Skeletal muscle cell (primary cell): ENCODE measurements around the gene FKBP2.

ENCODE experiments used
- DNase-seq: peaks from one replicate; pipeline ENCODE4 v3.0.0-alpha.2; 2010; ENCODE audit warnings: low read depth
- H3K4me3 ChIP-seq: 2 replicates; pipeline ENCODE4 v1.5.1; 2011; ENCODE audit warnings: low read depth, mild to moderate bottlenecking, control low read depth, low read length, moderate library complexity

FKBP2 gene

GRCh38 chr11:64240435-64241240 lies at the start of gene FKBP2:
FKBP2 (plus strand) TSS chr11:64241095; CDS start chr11:64242388, 1,293 bp downstream.
- peak; percentile 89 for DNase-seq
- peak within 1 kb of the TSS; percentile 84 for H3K4me3 ChIP-seq

GRCh38 chr11:64192434-64192833 lies 48.5 kb upstream of the FKBP2 start:
- H3K4me3 ChIP-seq, result no peak overlapping the region
- no peak for DNase-seq

- H3K4me3 ChIP-seq, result no peak overlapping the region
- no peak for DNase-seq
Observed at GRCh38 chr11:64196626-64197025, 44.3 kb upstream of the FKBP2 start.

DNA sequence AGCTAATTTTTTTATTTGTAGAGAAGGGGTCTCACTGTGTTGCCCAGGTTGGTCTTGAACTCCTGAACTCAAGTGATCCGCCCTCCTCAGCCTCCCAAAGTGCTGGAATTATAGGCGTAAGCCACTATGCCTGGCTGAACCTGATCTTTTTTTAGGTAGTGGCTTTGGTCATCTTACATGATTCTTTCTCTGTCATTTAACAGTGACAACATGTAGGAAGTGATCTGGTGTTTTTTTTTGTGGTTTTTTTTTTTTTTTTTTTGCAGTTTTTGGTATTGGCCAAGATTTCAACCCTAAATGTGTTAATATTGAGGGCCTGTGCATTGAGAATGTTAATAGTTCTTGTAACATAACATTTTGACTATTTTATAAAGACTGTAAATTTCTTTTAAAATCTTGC lies 42.4 kb upstream of the FKBP2 start:
- no peak for DNase-seq
- H3K4me3 ChIP-seq, result no peak overlapping the region

DNA sequence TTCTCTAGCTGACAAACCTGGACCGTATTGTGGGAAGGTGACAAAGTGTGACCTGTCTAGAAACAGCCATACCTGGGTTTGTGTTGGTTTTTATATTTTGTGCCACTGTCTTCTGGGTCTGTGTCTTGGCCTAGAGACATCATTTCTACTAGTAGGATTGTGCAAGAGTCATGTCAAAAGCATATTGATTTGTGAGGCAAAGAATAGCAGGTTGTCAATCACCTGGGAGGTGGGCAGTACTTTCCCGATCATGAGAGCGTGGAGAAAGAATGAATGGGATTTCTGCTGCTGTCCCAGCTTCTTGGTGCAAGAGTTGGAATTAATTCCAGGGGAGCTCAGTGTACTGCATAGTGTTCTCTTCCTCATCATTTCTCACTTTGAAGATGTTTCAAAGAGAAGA lies 39.4 kb upstream of the FKBP2 start:
- no peak for DNase-seq

DNA sequence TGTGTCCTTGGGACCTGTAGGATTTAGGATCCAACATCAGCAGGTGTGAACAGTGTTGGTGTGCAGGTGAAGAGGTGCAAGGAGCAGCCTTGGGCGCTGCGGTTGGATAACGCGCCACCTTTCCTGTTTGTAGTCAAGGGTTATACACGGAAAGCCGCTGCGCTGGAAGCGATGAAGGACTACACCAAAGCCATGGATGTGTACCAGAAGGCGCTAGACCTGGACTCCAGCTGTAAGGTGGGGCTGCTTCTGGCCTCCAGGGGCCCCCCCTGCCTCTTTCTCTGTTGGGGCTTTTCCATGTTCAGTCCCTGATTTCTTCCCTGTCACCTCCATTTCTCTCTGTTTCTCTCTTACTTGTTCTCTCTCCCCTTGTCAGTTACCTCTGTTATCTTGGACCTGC lies 37.9 kb upstream of the FKBP2 start:
- H3K4me3 ChIP-seq, result no peak overlapping the region

More for the DNA sequence above, 39.4 kb upstream of the FKBP2 start:
- H3K4me3 ChIP-seq, result no peak overlapping the region

GRCh38 chr11:64203421-64204079 lies 37.3 kb upstream of the FKBP2 start:
- DNase-seq, result no peak
- no peak overlapping the region for H3K4me3 ChIP-seq

More for the DNA sequence above, 37.9 kb upstream of the FKBP2 start:
- no peak for DNase-seq

- DNase-seq, result no peak
- no peak overlapping the region for H3K4me3 ChIP-seq
Observed at GRCh38 chr11:64204080-64204440, 36.8 kb upstream of the FKBP2 start.

DNA sequence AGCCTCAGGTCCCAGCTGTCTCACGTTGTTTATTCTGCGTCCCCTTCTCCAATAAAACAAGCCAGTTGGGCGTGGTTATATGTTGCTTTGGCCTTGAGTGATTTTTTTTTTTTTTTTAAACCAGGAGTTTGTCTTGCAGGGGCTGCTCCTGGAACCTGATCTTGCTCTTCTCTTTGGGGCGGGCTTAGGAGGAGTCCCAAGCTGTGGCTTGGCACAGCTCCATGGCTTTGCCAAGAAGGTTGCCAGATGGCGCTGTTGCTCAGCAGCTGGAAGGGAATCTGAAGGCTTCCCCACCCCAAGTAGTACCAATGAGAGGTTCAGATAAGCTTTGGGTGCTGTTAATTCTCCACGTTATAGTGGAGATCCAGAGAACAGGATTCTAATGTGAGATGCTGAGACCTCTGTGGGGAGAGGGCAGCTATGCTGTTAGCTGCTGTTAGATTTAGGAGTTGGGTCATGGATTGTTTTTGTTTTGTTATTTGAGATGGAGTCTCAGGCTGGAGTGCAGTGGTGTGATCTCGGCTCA lies 36.4 kb upstream of the FKBP2 start:
- H3K4me3 ChIP-seq, result no peak overlapping the region
- DNase-seq, result peak; percentile 91

GRCh38 chr11:64206457-64207255 lies 34.2 kb upstream of the FKBP2 start, which contains the start of gene FERMT3:
FERMT3 (plus strand) TSS chr11:64206721; CDS start chr11:64207365, 644 bp downstream.
- no peak for DNase-seq
- no peak within 1 kb of the TSS for H3K4me3 ChIP-seq

- no peak overlapping the region for H3K4me3 ChIP-seq
- peak; percentile 31 for DNase-seq
Observed at GRCh38 chr11:64207256-64208085, 33.4 kb upstream of the FKBP2 start.

GRCh38 chr11:64208086-64208795 lies 32.7 kb upstream of the FKBP2 start:
- no peak for DNase-seq
- H3K4me3 ChIP-seq, result no peak overlapping the region

DNA sequence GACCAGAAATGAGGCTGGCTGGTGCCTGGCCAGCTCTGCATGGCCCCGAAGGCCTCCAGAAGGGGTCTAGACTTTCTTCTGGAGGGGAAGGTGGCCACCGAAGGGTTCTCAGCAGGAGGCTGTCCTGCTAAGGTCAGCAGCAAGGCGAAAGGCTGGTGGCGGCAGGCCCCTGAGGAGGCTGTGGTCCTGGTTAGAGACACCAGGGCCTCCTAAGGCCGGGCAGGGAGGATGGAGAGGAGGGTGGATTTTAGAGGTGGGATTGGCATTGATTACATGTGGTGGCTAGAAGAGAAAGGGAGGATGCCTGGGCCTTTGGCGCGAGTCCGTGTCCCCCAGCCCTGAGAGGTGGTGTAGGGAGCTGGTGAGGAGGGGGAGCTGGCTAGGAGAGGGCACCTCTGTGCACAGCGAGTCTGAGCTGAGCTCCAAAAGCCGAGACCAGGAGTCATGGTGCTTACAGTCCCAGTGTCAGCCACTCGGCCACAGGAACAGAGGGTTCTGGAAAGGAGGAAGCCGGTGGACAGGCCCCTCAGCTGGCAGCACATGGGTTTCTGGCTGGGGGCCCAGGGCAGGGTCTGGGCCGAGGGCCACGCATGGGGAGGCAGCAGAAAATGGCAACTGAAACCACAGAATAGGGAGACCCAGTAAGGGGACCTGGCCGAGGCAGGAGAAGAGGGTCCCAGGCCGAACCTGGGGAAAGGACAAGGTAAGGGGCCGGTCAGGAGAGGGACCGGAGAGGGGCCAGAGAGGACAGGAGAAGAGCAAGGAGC lies 31.9 kb upstream of the FKBP2 start:
- no peak overlapping the region for H3K4me3 ChIP-seq
- no peak for DNase-seq

- no peak for DNase-seq
- no peak overlapping the region for H3K4me3 ChIP-seq
Observed at GRCh38 chr11:64209563-64209843, 31.4 kb upstream of the FKBP2 start.

DNA sequence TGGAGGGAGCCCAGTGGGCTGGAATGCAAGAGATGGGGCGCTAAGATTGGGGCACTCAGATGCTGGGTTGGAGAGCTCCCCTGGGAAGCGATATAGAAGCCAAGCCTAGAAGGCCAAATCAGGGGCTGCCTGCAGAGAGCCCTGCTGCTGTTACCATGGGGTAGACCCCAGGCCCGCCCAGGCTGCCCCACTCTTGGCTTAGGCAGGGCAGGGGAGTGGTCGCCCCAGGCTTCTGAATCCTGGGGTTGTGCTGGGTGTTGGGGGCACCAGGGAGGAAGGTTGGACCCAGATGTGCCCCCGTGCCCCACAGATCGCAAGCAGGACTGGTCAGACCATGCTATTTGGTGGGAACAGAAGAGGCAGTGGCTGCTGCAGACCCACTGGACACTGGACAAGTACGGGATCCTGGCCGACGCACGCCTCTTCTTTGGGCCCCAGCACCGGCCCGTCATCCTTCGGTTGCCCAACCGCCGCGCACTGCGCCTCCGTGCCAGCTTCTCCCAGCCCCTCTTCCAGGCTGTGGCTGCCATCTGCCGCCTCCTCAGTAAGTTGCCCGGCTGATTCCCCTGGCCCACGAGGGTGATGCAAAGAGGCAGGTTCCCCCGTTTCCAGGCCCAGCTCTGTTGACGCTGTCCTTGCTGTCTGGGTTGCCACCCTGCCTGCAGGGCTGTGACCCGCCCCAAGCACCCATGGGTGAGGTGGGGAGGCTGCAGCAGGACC lies 30.4 kb upstream of the FKBP2 start:
- no peak for DNase-seq
- no peak overlapping the region for H3K4me3 ChIP-seq

DNA sequence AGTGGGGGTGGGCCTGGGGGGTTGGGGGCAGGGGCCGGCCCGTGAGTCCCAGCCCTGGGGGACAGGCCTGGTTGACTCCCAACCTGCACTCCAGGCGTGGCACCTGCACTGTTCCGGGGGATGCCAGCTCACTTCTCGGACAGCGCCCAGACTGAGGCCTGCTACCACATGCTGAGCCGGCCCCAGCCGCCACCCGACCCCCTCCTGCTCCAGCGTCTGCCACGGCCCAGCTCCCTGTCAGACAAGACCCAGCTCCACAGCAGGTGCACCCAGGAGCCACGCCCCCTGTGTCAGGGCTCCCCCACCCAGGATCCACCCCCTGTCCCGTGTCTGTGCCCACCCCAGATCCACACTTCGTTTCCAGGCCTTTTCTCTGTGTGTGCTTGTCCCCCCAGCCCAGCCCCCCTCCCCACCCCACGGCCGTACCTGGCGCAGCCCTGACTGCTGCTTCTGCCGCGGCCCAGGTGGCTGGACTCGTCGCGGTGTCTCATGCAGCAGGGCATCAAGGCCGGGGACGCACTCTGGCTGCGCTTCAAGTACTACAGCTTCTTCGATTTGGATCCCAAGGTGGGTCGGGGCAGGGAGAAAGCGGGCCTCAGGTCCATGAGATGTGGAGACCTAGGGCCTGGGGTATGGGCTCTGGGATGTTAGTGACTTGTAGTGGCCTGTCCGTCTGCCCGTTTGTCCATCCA lies 29.6 kb upstream of the FKBP2 start:
- no peak overlapping the region for H3K4me3 ChIP-seq
- no peak for DNase-seq

GRCh38 chr11:64216879-64217278 lies 24.0 kb upstream of the FKBP2 start:
- no peak for DNase-seq
- no peak overlapping the region for H3K4me3 ChIP-seq
